Lung microvascular endothelial cell (primary cell): ENCODE data around the gene NDOR1. TPM values are rescaled to one million over a fixed set of nuclear protein-coding genes. Genes with fewer than 3 reads are reported as not detected.

Experiments used
- DNase-seq, 2 donors: peaks; one replicate each; pipeline versions ENCODE4 v3.0.0 to v3.0.0-alpha.2; 2010; ENCODE audit warnings: low read depth in 2 of 2
- total RNA-seq: library from RNA; depleted of rRNA; stranded (reverse); fragments of >200 nt; gene quantifications from 2 replicates; pipeline ENCODE4 v1.2.1, GENCODE V29; 2014

The NDOR1 gene
- total RNA-seq, 1 donor from 2014 or later = 2.4 TPM

DNA sequence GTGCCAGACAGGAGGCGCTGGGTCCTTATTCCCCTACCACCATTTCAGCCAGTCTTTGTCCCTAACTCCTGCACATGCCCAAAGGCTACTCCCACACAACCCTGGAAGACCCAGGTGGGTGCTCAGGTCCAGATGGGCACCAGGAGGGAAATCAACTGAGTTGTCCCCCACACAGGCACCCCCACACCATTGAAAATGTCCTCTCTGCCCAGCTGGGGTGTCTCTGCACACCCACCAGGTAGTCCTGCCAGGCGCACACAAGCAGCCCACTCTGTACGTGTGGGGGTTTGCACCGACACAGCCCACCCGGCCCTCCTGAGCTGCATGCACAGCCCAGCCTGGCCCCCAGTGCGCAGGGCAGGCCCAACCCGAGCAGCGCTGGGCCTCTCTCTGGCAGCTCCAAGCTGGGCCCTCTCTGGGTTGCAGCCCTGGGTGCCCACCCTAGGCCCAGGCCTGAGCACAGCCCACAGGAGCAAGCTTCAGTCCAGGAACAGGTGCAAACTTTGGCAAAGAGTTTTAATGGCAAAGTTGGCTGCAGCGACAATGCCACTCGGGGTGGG is 14.3 kb downstream of the NDOR1 start:
- no peak for DNase-seq

GRCh38 chr9:137220317-137221094 is 15.0 kb downstream of the NDOR1 start:
- no peak for DNase-seq

- no peak for DNase-seq
These were observed 15.6 kb downstream of the NDOR1 start for GRCh38 chr9:137221095-137221505.

- DNase-seq = no peak
These were observed 16.1 kb downstream of the NDOR1 start for GRCh38 chr9:137221506-137222111.

DNA sequence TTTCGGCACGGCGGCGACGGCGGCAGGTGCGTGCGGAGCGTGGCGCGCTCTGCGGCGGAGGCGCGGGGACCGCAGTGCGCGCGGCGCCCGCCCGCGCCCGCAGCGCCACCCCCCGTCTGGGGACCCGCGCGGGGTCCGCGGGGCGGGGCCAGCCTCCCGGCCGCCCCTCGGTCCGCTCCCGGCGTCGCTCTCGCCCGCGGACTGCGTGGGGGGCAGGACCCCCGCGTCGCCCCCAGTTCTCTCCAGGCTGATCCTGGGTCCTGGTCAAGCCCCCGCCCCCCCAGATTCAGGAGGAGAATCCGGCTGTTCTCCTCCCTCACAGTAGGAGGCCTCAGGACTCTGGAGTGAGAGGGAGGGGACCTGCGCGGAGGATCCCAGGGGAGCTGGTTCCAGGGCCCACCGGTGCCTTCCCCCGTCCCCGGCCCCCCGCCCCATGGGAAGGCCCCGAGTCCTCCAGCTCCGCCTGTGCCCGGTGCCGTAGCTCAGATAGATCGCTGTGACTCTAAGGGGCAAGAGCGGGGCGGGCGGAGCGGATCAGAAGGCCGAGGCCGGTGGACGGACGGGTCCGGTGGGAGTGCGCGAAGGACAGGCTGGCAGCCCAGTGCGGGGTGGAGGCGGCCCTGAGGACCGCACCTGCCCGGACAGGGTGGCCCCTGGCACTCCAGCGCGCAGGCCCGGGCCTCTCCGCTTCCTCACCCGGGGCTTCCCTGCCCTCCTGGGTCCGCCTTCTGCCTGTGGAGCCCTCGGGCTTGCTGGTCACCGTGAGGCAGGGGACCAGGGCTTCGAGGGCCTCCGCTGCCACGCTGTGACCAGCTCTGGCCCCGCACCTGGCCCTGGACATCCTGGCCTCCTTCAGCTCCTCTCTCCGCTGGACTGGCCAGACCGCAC is 16.9 kb downstream of the NDOR1 start, which contains the start of gene RNF208:
RNF208 (minus strand) TSS at position 51 of the 888 bp plus-strand sequence. CDS start 1,028 bp downstream, outside the sequence.
- no peak for DNase-seq

DNA sequence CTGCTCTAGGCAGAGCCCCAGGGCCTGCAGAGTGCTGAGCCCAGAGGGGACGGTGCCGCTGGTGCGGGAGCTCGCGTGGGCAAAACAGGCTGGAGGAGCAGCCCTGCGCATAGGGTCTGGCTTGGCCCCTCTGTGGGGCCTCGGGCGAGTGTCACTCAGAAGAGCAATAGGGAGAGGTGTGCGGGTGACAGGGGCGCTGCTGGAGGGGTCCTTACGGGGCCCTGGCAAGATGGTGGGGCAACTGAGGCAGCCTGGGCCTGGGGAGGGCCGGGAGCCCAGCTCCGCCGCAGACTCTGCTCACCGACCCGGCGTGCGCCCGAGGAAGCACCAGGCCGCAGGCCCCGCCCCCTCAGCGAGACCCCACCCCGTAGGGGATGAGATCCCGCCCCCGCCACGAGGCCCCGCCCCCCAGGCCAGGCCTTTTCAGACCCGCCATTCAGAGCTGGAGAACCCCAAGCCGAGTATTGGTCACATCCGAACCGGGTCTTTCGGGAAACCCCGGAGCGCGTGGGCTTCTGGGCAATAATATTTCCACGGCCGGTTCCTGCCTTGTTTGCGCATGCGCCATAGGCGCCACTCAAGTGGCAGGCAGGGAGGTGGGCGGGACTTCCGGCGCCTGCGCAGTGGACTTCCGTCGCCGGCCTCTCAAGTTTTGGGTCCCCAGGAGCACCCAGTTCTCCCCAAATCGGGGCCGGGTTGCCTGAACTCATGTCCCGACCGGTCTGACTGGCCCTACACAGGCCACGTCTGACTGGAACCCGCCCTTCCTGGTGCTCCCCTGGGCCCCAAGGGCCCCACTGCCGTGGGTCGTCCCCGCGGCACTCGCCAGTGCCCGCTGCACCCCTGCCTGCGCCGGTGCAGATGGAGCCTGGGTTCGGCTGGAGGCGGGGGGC is 17.8 kb downstream of the NDOR1 start:
- peak; percentile 99 for DNase-seq

GRCh38 chr9:137224830-137225694 is 19.6 kb downstream of the NDOR1 start, which contains the start of gene CYSRT1:
CYSRT1 (plus strand) TSS chr9:137225174; CDS start chr9:137225622, 448 bp downstream.
- no peak for DNase-seq

- DNase-seq = no peak
These were observed 20.3 kb downstream of the NDOR1 start for GRCh38 chr9:137225699-137226331.

- no peak for DNase-seq
These were observed 21.0 kb downstream of the NDOR1 start for GRCh38 chr9:137226338-137227053.

DNA sequence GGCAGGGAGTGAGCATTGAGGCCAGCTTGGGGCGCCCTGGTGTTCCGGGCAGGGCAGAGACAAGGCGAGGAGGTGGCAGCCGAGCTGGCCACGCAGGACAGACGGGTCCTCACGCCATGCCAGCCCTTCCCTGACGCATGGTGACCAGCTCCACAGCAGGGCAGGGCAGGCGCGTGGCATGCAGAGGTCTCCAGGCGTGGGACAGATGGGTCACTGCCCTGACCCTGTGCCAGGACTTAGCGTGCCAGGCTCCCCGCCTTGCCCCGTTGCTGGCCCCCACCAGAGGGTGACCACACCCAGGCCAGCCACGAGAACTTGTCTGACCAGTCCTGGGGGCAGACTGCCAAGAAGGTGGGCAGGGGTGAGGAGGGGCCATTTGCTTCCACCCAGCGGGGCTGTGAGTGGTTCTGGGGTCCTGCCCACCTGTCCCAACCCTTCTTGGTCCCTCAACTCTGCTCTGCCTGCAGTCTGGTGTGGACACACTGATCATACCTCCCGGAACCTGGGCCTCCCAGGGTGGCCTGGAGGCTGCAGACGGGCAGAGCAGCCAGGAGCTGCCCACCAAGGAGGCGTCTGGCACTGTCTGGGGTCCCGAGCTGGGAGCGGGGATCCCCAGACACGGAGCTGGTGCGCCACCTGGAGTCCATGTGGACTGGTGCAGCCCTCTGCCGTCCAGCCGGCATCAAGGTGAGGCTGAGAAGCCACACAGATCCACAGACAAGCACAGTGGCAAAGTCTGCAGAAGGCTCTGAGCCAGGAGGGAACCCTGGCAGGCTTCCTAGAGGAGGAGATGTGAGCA is 21.8 kb downstream of the NDOR1 start, which contains the start of gene RNF224:
RNF224 (plus strand) TSS at position 449 of the 799 bp plus-strand sequence. CDS start 834 bp downstream, outside the sequence.
- DNase-seq = peak; percentile 75 to 86

DNA sequence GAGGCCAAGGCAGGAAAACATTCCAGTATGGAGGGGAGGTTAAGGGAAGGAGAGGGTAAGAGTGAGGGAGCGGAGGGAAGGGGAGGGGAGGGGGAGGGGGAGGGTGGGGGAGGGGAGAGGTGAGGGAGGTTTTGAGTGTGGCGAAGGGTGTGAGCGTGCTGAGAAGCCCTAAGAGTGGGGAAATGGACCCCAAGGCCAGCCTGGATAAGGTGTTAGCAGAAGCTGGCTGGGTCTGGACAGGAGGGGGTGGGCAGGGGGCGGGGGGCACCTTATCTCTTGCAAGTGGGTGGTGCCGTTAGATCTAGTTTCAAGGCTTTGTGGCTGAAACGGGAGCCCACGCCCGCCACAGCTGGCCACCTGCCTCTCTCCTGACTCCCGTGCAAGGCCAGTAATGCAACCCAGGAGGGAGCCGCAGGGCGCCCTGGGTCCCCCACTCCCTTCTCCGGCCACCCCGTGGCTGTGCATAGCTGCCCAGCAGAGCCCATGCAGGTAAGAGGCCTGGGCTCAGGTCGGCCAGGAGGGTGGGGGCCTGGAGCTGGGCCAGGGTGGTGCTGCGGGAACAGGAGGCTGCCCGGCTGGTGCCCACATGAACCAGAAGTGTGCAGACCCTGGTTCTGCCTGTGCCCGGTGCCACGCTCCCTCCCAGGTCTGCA is 22.5 kb downstream of the NDOR1 start:
- no peak for DNase-seq

- DNase-seq = no peak
These were observed 23.0 kb downstream of the NDOR1 start for GRCh38 chr9:137228506-137228967.

- DNase-seq = no peak
These were observed 23.7 kb downstream of the NDOR1 start for GRCh38 chr9:137228968-137229896.

GRCh38 chr9:137229903-137230704 is 24.6 kb downstream of the NDOR1 start:
- DNase-seq = no peak
